ENCODE data around the gene SLC35F1.

Gene SLC35F1

DNA sequence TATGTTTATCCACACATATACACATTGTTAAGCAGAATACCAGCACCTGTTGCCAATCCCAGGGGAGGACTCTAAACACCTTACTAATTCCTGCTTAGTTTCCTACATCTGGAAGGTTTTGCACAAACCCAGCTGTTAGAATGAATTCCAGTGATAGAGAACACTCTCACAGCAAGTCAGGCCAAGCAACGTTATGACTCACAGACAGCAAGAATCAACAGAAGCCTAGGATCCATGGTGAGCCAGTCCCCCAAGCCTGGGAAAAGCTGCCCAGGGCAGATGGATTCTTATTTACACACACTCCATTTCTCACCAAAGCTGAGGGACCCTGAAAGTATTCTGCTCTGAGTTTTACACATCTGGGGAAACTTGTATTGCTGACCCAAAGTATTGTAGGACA, 291.7 kb downstream of the SLC35F1 start:
- DNase-seq (ENCODE audit: low read depth): peak; percentile 6

DNA sequence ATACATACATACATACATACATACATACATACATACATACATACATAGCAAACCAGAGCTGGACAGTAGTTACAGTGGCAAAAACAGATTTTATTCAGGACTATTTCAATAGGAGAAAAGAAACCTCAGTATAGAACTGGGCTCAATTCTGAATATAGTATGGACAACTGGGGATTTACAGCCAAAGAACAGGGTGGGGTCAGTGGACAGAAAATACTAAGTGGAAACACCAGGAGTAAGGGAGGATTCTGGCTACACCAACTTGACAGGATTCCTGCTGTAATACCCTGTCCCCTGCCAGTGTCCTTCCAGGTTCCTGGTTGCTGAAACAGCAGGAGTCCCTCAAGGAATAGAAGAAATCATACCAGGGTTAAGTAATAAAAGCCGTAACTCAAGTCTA, 293.1 kb downstream of the SLC35F1 start:
- DNase-seq (ENCODE audit: low read depth): no peak

DNA sequence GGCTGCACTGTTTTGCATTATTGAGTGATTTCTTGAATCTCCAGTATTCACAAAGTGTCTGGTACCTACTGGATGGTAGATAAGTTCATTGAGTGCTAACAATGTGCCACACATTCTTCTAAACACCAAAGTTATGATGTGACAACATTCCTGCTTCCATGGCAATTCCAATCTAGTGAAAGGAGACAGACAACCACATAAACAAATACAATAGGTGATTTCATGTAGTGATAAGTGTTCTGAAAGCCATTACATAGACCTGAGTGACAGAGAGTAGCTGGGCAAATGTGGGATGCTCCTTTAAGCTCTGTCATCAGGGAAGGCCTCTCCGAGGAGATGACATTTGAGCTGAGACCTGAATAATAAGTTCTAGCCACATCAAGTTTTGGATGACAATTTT, 295.5 kb downstream of the SLC35F1 start:
- DNase-seq (ENCODE audit: low read depth): no peak

DNA sequence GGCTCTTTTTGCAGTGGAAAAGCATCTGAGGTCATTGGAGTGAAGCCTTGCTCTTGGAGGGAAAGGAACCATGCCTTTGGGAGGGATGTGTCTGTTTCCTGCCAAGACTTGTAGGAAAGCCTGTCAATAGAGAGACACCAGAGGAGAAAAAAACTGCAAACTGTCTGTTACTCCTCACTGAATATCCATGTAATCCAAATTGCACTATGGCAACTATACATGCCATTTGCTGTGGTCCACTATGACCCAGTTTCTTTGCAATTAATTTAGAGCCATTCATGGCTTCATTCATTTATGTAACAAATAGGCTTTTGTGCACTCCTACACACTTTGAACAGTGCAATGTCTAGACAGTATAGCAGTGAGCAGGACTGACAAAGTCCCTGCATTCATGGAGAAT, 296.5 kb downstream of the SLC35F1 start:
- no peak for DNase-seq (ENCODE audit: low read depth)

DNA sequence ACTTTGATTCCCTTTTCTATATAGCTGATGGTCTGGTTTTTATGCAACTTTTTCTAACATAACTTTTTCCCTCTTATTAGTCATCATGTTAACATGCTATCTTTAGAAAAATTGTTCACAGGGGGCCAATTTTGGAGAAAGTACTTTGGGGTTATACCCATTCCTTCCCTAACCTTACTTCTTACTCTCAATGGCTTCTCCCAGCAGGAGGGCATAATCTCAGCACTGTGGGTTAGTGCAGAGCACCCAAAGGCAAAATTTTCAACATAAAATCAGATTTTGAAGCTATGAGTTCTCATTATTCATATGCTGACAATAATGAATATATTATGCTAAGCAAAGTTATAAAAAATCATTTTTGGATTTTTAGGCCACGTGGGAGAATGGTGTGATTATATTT, 299.2 kb downstream of the SLC35F1 start:
- DNase-seq (ENCODE audit: low read depth): no peak

DNA sequence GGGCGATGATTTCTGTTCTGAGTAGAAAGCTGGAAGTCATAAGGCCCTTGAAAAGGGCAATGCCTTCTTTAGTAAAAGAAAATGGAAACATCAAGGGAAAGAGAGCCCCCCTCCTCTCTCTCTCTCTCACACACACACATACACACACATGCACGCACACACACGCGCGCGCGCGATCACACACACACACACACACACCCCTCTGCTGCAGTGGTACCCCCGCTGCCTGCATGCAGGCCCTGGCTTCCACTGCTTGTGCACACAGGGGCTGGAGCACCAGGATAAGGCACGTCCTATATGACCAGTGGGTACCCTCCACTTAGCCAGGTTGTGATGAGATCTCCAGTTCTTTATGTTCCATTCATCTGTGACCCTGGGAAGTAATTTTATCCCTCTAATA, 300.9 kb downstream of the SLC35F1 start:
- DNase-seq (ENCODE audit: low read depth): no peak

DNA sequence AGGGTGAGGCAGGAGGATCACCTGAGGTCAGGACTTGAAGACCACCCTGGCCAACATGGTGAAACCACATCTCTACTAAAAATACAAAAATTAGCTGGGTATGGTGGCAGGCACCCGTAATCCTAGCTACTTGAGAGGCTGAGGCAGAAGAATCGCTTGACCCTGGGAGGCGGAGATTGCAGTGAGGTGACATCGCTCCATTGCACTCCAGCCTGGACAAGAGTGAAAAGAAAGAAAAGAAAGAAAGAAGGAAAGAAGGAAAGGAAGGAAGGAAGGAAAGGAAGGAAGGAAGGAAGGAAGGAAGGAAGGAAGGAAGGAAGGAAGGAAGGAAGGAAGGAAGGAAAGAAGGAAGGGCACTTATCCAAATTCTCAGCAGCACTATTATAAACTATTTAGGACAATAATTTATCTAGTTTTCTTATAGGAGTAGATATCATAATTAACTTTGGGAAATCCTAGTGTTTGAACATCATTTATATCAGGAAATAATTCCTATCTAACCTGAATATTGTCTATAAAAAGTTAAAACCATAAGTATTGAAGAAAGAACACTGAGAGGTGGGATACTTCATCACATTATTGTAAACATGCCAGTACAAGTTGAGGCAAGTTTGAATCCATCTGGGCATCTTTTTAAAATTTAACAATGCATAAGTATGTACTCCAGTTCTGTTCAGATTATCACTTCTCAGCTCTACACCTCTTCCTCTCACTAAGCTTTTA, 305.5 kb downstream of the SLC35F1 start:
- no peak for DNase-seq (ENCODE audit: low read depth)

DNA sequence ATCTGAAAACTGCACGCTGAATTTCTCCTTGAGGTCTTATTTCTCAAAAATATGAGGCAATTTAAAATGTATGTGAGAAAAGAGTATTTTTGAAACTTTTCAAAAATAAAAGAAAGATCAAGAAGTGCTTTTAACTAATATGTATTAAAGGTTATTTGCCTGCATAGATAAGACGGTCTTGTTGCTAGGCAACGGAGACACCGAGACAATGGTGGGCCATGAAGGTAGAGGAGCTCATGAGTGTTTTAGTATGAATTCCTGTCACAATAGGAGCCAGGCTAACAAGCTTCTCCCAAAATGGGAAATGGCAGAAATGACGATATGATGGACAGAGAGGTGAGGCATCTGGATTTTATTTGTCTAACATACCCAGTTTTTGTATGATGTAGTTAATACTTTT, 308.2 kb downstream of the SLC35F1 start:
- no peak for DNase-seq (ENCODE audit: low read depth)

DNA sequence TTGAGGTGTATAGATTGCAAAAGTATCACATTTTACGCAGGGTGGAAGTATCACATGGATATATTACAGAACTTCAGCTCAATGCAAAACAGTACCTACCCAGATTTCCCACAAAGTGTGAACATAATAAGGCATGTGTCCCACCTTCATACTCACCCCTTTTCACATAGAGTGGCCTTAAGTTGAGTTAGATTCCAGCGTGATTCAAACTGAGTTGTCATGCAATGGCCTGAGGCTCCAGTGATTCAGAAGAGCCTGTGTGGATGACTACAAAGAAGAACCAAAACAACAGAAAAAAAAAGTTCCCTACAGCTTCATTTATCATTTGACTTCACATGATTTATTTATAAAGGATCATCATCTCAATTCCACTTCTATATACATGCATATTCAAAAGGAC, 309.7 kb downstream of the SLC35F1 start:
- DNase-seq (ENCODE audit: low read depth): no peak

DNA sequence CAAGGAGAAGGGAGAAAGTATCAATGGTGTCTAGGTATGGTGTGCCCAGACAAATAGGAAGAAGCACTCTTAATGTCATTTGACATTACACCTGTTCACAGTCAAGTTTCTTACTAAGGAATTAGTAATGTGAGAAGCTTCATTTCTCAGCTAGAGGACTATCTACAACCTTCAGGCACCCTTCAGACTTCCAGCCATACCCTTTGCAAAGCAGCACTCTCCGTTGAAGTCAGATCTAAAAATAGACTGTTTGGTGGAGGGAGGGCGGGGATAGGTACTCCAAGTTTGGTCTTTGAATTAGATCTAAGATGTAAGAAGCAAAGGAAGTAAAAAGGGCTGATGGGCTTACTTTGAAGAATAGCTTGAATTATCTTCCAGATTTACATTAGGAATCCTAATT, 311.1 kb downstream of the SLC35F1 start:
- DNase-seq (ENCODE audit: low read depth): no peak

DNA sequence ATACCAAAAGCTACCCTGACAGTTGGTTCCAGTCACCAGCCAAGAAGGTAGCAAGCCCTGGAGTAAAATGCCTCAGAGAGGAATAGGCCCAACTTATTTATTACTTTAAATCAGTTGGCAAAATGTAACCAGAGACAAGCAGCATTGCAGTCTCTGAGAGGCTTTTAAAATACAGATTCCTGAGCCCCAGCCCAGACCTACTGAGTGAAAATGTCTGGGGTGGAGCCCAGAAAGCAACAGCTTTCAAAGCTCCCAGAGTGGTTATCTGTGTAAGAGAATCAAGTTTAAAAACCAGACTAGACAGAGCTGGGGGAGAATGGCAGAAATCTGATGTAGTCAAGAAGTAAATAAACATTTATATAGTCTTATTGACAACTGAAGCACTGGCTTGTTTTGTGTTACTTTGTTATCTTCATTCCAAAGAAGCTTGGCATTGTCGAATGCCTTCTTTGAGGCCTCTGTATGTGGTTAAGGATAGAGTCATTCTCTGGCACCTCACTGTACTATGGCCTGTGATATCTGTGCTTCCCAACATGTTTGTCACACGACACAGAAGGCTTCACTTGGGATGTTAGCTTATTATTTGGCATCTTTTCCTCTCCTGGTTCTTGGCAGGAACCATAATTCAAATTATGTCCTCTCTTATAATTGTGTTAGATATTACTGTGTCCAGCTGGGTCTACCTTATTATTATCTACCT, 313.5 kb downstream of the SLC35F1 start:
- no peak for DNase-seq (ENCODE audit: low read depth)

DNA sequence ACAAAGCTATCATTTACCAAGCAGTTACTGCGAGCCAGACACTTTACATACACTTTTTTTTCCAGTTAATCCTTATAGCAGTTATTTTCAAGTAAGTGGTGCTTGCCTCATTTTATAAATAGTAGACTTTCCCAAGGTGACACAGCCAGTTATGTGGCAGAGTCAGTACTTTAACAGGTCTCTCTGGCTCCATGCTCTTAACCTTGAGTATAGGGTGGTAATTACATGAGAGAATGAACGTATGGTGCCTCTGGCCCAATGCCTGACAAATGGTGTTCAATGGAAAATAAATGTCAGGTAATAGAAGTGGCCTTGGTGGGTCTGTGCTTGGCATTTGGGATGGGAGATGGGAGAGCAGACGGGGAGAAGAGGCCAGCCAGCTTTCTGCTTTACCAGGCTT, 316.3 kb downstream of the SLC35F1 start:
- no peak for DNase-seq (ENCODE audit: low read depth)

DNA sequence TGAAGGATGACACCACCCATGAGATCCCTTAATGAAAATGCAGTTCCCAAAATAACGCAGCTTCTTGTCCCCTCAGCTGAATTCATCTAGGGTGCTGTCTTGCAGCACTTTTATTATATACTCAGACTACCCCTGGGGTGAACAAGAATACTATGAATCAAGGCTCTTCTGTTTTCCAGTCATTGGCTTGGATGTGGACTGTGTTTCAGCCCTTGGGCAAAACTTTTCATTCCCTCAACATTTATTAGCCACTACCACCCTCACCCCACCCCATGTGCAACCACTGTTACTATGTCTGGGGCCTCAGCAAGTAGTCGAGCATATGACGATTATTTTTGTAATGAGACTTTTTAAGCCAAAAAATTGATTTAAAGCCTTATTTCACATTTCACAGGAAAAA, 321.8 kb downstream of the SLC35F1 start:
- DNase-seq (ENCODE audit: low read depth): no peak

DNA sequence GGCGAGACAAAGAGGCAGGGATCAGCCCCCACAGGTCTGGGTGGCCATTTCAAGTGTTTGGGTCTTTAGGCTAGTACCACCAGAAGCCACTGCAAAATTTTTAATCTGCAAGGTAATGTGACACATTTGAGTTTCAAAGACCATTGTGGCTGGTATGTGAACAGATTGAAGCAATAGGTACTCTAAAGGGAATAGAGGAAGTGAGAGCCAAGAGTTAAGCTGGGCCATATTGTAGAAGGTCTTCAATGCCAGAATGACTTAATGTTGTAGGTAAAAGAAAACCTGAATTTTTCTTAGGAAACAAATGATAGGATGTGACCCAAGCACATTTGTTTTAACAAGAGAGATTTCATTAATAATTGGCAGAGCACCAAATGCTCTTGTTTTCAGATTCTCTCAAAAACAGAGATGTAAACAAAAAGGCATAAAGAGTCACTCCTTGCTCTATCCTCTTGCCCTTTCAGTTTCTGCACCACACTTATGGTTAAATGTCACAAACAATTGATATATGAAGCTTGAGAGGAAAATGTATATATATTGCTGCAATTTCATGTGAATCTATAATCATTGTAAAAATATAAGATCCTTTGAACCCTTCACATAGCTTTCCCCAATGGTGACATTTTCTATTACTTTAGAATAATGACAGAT, 333.9 kb downstream of the SLC35F1 start:
- DNase-seq (ENCODE audit: low read depth): no peak

DNA sequence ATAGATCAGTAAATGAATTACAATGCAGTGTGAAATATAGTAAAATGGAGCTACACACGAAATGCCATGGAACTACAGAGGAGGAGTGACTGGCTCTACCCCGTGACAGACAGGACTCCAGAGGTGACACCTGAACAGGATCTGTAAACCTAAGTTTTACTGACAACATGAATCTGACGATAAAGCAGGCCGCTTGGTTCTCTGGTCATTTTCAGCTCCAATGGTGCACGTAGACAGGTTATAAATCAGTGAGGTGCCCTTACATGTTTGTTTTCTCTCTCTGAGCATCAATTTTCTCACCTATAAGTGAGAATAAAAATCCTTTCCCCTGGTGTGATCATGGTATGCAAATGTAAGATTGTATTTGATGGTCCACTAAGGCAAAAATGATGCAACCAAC, 339.3 kb downstream of the SLC35F1 start:
- DNase-seq (ENCODE audit: low read depth): no peak

DNA sequence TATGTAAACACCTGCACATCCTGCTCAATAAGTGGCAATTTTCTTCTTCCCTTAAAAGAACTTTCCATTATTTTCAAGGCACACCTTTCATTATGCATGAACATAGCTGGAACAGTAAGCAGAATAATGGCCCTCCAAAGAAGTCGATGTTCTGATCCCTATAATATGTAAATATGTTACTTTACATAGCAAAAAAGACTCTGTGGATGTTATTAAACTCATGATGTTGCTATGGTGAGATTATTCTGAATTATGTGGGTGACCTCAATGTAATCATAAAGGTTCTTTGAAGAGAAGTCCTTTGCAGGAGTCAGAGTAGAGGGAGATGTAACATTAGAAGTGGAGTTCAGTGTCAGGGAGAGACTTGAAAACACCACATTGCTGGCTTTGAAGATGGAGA, 341.1 kb downstream of the SLC35F1 start:
- no peak for DNase-seq (ENCODE audit: low read depth)

DNA sequence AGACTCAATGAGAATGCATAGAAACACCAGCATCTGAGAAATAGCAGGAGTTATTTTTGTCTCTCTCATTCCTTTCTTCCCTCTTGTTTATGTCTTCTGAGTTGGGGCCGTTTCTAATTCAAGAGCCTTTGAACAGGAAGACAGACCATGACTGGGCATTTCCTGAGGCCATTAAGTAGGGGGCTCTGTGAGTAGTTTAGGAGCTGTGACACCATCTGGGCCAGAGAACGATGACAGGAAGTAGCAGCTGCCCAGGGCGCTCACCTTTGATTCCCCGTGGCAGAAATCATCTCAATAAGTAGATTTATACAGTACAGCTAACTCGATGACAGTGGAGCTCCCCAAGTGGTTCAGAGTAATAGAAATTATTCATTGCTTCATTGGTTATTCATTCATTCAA, 342.6 kb downstream of the SLC35F1 start:
- DNase-seq (ENCODE audit: low read depth): no peak

DNA sequence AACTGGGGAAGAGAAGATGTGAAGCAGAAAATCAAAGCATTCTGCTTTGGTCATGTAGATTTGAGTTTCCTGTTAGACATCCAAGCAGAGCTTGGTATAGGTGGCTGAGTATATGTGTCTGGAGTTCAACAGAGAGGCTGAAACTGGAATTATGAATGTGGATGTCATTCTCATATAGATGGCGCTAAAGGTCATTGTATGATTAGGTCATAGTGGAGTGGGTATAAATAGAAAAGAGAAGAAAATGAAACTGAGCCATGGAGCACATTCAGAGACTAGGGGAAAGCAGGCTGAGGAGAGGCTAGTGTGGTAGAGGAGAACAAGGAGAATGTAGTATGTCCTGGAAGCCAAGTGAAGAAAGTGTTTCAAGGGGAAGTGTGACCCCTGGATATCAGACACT, 345.4 kb downstream of the SLC35F1 start:
- no peak for DNase-seq (ENCODE audit: low read depth)

DNA sequence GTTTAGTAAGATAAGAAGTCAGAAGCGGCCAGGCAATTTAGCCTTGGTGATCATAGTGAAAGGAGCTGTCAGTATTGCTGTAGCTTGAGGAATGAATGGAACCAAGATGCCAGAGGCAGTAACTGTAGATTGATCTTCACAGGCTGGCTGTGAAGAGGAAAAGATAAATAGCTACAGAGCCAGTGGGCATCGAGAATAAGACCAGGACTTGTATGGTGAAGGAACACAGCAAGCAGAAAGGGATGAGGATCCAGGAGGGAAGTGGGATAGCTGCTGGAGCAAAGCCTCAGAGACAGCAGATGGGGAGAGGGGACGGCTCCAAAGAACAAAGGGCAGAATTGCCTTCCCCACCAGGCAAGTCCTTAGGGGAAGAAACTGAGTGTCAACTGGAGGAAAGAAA, 346.7 kb downstream of the SLC35F1 start:
- no peak for DNase-seq (ENCODE audit: low read depth)

DNA sequence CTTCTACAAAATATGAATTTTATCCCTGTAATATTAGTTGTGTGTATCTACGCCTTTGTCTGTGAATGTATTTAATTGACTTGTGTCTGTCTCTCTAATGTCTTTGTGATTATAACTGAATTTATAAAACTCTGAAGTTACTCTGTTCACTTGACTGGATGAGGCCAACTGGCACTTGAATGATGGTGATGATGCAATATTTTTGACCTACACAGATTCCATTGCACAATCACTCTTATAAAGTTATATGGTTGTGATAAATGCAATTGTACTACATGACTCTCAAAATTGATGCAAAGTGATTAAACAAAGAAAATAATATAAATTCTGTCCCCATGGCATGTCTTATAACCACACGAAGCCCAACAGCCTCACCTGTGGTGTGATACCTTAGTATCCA, 353.8 kb downstream of the SLC35F1 start:
- DNase-seq (ENCODE audit: low read depth): peak; percentile 4

DNA sequence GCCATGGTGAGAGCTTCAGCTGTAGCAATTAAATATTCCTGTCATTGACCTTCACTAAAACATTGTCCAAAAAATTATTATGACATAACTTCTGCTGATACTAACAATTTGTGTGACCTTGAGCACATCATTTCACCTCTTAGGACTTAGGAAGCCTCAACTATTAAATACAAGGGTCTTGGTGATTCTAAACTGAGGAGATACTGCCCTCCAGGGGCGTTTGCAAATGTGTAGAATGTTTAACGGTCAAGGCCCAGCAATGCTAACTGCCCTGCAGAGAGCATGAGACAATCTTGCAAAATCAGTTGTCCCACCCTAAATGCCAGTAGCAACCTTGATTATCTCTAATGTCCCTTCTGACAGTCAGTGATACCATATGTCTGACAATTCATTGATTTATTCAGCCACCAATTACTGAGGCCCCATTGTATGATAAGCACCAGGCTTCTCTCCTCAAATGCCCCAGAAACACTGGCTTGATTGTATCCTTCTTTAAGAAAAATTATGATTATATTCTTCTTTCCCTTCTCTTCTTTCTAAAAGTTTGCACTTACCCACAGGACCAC, 356.9 kb downstream of the SLC35F1 start:
- DNase-seq (ENCODE audit: low read depth): peak; percentile 15

DNA sequence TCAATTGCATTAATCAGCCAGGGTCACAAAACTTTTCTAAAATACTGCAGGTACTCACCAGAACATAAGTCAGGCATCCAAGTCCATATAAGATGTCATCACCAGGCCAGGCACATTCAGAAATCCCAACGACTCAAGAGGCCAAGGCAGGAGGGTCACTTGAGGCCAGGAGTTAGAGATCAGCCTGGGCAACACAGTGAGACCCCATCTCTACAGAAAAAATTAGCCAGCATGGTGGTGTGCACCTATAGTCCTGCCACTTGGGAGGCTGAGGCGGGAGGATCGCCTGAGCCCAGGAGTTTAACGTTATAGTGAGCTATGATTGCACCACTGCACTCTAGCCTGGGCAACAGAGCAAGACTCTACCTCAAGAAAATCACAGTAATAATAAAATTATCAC, 362.6 kb downstream of the SLC35F1 start:
- no peak for DNase-seq (ENCODE audit: low read depth)

DNA sequence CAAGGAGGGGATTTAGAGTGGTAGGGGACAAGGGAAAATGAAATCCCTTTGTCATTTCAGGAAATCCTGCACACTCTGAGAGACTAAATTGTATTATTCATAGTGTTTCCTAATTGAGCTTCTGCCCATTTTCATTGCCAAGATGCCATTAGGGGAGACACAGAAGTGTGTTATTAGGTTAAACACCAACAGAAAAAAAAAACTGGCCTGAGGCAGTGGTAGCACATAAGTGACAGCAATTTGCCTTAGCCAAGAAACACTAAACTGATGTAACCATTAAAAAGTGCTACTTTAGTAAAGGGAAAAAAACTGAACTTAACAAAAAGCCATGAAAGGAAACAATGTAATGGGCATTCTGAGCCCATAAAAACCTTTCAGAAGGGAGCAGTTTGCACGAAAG, 370.6 kb downstream of the SLC35F1 start:
- DNase-seq (ENCODE audit: low read depth): no peak
